Trophoblast cell (in vitro differentiated cells and primary cell): ENCODE results near the gene C11orf86.

Experiments
- DNase-seq, 2 donors: peaks; one replicate each; pipeline ENCODE4 v3.0.0-alpha.2; 2016
- H2AFZ ChIP-seq: 2 replicates; pipeline ENCODE4 v1.6.1; 2013; ENCODE audit warnings: low read length, moderate library complexity, mild to moderate bottlenecking; ENCODE audit not compliant: insufficient read depth, poor library complexity
- H2AK5ac ChIP-seq: 2 replicates; pipeline ENCODE4 v1.6.1; 2013; ENCODE audit warnings: mild to moderate bottlenecking, low read length
- H2BK120ac ChIP-seq: 2 replicates; pipeline ENCODE4 v1.6.1; 2013; ENCODE audit warnings: low read length, mild to moderate bottlenecking, moderate library complexity; ENCODE audit not compliant: insufficient read depth, poor library complexity
- H2BK12ac ChIP-seq: 2 replicates; pipeline ENCODE4 v1.6.1; 2013; ENCODE audit warnings: mild to moderate bottlenecking, low read length, moderate library complexity
- H2BK5ac ChIP-seq: 2 replicates; pipeline ENCODE4 v1.6.1; 2013; ENCODE audit warnings: low read length, low read depth, moderate library complexity, mild to moderate bottlenecking; ENCODE audit not compliant: poor library complexity
- H3K14ac ChIP-seq: 2 replicates; pipeline ENCODE4 v1.6.1; 2013; ENCODE audit warnings: mild to moderate bottlenecking, low read length
- H3K18ac ChIP-seq: 2 replicates; pipeline ENCODE4 v1.6.1; 2013; ENCODE audit warnings: mild to moderate bottlenecking, low read length
- H3K23ac ChIP-seq: 2 replicates; pipeline ENCODE4 v1.6.1; 2013; ENCODE audit warnings: low read length
- H3K27ac ChIP-seq: 2 replicates; pipeline ENCODE4 v1.5.1; 2013; ENCODE audit warnings: low read depth, mild to moderate bottlenecking, inconsistent platforms, low read length, moderate library complexity
- H3K27me3 ChIP-seq: 2 replicates; pipeline ENCODE4 v1.6.1; 2013; ENCODE audit warnings: inconsistent platforms, mild to moderate bottlenecking, low read length, moderate library complexity; ENCODE audit not compliant: insufficient read depth
- H3K36me3 ChIP-seq, 2 experiments: 1 replicate in 1 of 2; 2 replicates in 1 of 2; pipeline ENCODE4 v1.6.1; 2013; ENCODE audit warnings: low read length in 2 of 2, mild to moderate bottlenecking in 2 of 2, moderate library complexity in 1 of 2; ENCODE audit not compliant: insufficient read depth in 2 of 2, control insufficient read depth in 1 of 2
- H3K4ac ChIP-seq: 2 replicates; pipeline ENCODE4 v1.6.1; 2013; ENCODE audit warnings: low read depth, mild to moderate bottlenecking, low read length, moderate library complexity
- H3K4me1 ChIP-seq, 2 experiments: 1 replicate in 1 of 2; 2 replicates in 1 of 2; pipeline ENCODE4 v1.6.1; 2013; ENCODE audit warnings: low read length in 2 of 2, mild to moderate bottlenecking in 2 of 2, moderate library complexity in 1 of 2; ENCODE audit not compliant: insufficient read depth in 2 of 2, control insufficient read depth in 1 of 2
- H3K4me2 ChIP-seq: 2 replicates; pipeline ENCODE4 v1.6.1; 2013; ENCODE audit warnings: inconsistent platforms, mild to moderate bottlenecking, low read length, moderate library complexity
- H3K4me3 ChIP-seq: 2 replicates; pipeline ENCODE4 v1.5.1; 2013; ENCODE audit warnings: mild to moderate bottlenecking, low read depth, low read length, inconsistent platforms
- H3K79me1 ChIP-seq: one replicate; pipeline ENCODE4 v1.6.1; 2013; ENCODE audit warnings: low read length
- H3K79me2 ChIP-seq: 2 replicates; pipeline ENCODE4 v1.6.1; 2013; ENCODE audit warnings: low read length, mild to moderate bottlenecking; ENCODE audit not compliant: control insufficient read depth, insufficient read depth, poor library complexity
- H3K9ac ChIP-seq: 2 replicates; pipeline ENCODE4 v1.6.1; 2013; ENCODE audit warnings: mild to moderate bottlenecking, low read length
- H3K9me3 ChIP-seq: 2 replicates; pipeline ENCODE4 v1.6.1; 2013; ENCODE audit warnings: low read depth, mild to moderate bottlenecking, control low read depth, inconsistent platforms, low read length; ENCODE audit not compliant: insufficient read depth
- H4K12ac ChIP-seq: 2 replicates; pipeline ENCODE4 v1.6.1; 2013; ENCODE audit warnings: low read depth, mild to moderate bottlenecking, low read length, moderate library complexity
- H4K8ac ChIP-seq: 2 replicates; pipeline ENCODE4 v1.6.1; 2013; ENCODE audit warnings: low read depth, mild to moderate bottlenecking, low read length, moderate library complexity
- H4K91ac ChIP-seq: one replicate; pipeline ENCODE4 v1.6.1; 2013; ENCODE audit warnings: low read depth, mild to moderate bottlenecking, low read length, moderate library complexity
- WGBS: extraction: QIAGEN DNeasy Blood & Tissue Kit; methylation state at CpG from one replicate; pipeline ENCODE4 v1.1.7; 2013; ENCODE audit warnings: missing lambda C conversion rate; ENCODE audit not compliant: insufficient read length, insufficient coverage; ENCODE audit errors: extremely low coverage; 5-methylcytosine and 5-hydroxymethylcytosine counted together

Gene C11orf86

GRCh38 chr11:67022341-67022933 lies 47.3 kb downstream of the C11orf86 start:
- H3K4me3 ChIP-seq, result no peak overlapping the region
- H2AFZ ChIP-seq, result no peak overlapping the region
- H2BK5ac ChIP-seq, result no peak overlapping the region
- H3K79me2 ChIP-seq, result no peaks in the 10 kb centered on the region
- no peak overlapping the region for H3K27ac ChIP-seq
- H3K27me3 ChIP-seq, result peaks cover 34% of the 10 kb centered on the region
- H4K12ac ChIP-seq, result no peak overlapping the region
- no CpG with 5 or more reads among the region's 20 CpGs for WGBS
- peaks cover 6% of the 10 kb centered on the region for H3K9me3 ChIP-seq
- H4K91ac ChIP-seq, result no peak overlapping the region
- no peak overlapping the region for H3K4ac ChIP-seq
- H3K23ac ChIP-seq, result no peak overlapping the region
- H2AK5ac ChIP-seq, result no peak overlapping the region
- no peak overlapping the region for H3K9ac ChIP-seq
- H3K18ac ChIP-seq, result no peak overlapping the region
- H3K4me1 ChIP-seq, result peaks cover 4 to 10% of the 10 kb centered on the region in 2 experiments
- H2BK12ac ChIP-seq, result no peak overlapping the region
- peak; percentile 34 for DNase-seq
- peak overlapping the region; percentile 75 for H3K4me2 ChIP-seq
- H3K14ac ChIP-seq, result no peak overlapping the region
- no peaks in the 10 kb centered on the region for H3K79me1 ChIP-seq
- H3K36me3 ChIP-seq, result no peaks in the 10 kb centered on the region
- H4K8ac ChIP-seq, result no peak overlapping the region
- no peak overlapping the region for H2BK120ac ChIP-seq

- H3K9me3 ChIP-seq, result peaks cover 8% of the 10 kb centered on the region
These were observed 48.2 kb downstream of the C11orf86 start, which contains the start of gene SYT12 for GRCh38 chr11:67022961-67023956. Gene SYT12 (plus strand): TSS chr11:67023134. CDS start chr11:67030145, 7,011 bp downstream.

GRCh38 chr11:67023957-67024353 lies 48.9 kb downstream of the C11orf86 start:
- peaks cover 34% of the 10 kb centered on the region for H3K27me3 ChIP-seq
- H3K4me3 ChIP-seq, result no peak overlapping the region
- H2AK5ac ChIP-seq, result no peak overlapping the region
- H2BK12ac ChIP-seq, result no peak overlapping the region
- H4K8ac ChIP-seq, result no peak overlapping the region
- H3K79me1 ChIP-seq, result no peaks in the 10 kb centered on the region
- no peak for DNase-seq
- no peak overlapping the region for H3K18ac ChIP-seq
- H2AFZ ChIP-seq, result no peak overlapping the region
- no peak overlapping the region for H3K14ac ChIP-seq
- no peak overlapping the region for H3K4ac ChIP-seq
- no peaks in the 10 kb centered on the region for H3K36me3 ChIP-seq
- H2BK120ac ChIP-seq, result no peak overlapping the region
- WGBS, result no CpG with 5 or more reads among the region's 6 CpGs
- peaks cover 8% of the 10 kb centered on the region for H3K9me3 ChIP-seq
- H4K12ac ChIP-seq, result no peak overlapping the region
- H3K4me2 ChIP-seq, result no peak overlapping the region
- peaks cover 9 to 14% of the 10 kb centered on the region in 2 experiments for H3K4me1 ChIP-seq
- no peaks in the 10 kb centered on the region for H3K79me2 ChIP-seq
- no peak overlapping the region for H3K23ac ChIP-seq
- H3K27ac ChIP-seq, result no peak overlapping the region
- H3K9ac ChIP-seq, result no peak overlapping the region
- H2BK5ac ChIP-seq, result no peak overlapping the region
- H4K91ac ChIP-seq, result no peak overlapping the region

More at GRCh38 chr11:67022961-67023956, 48.2 kb downstream of the C11orf86 start, which contains the start of gene SYT12:
- Histone ChIP-seq H3K27ac (no peak within 1 kb of the TSS), H2AFZ (no peak within 1 kb of the TSS), H3K4me3 (peak within 1 kb of the TSS; percentile 50), H2AK5ac (no peak within 1 kb of the TSS), H4K91ac (no peak within 1 kb of the TSS), H3K27me3 (peaks cover 34% of the 10 kb centered on the region), H2BK120ac (no peak within 1 kb of the TSS), H3K18ac (no peak within 1 kb of the TSS), H3K4me1 (peaks cover 9 to 14% of the 10 kb centered on the region in 2 experiments), H2BK5ac (no peak within 1 kb of the TSS), H3K4ac (no peak within 1 kb of the TSS), H3K79me1 (no peaks in the 10 kb centered on the region), H4K8ac (no peak within 1 kb of the TSS), H3K36me3 (no peaks in the 10 kb centered on the region), H4K12ac (no peak within 1 kb of the TSS), H3K23ac (no peak within 1 kb of the TSS), H3K79me2 (no peaks in the 10 kb centered on the region), H2BK12ac (no peak within 1 kb of the TSS), H3K4me2 (peak within 1 kb of the TSS; percentile 75), H3K9ac (no peak within 1 kb of the TSS), H3K14ac (no peak within 1 kb of the TSS)
- WGBS, result no CpG with 5 or more reads among the region's 118 CpGs
- peak; percentile 6 to 47 for DNase-seq

- no peak overlapping the region for H2AFZ ChIP-seq
- no CpG with 5 or more reads among the region's 5 CpGs for WGBS
These were observed 49.3 kb downstream of the C11orf86 start for GRCh38 chr11:67024410-67024809.

More at GRCh38 chr11:67024410-67024809, 49.3 kb downstream of the C11orf86 start:
- H4K12ac ChIP-seq, result no peak overlapping the region
- no peak overlapping the region for H3K4me3 ChIP-seq
- no peaks in the 10 kb centered on the region for H3K79me1 ChIP-seq
- H3K79me2 ChIP-seq, result no peaks in the 10 kb centered on the region
- H2AK5ac ChIP-seq, result no peak overlapping the region
- H2BK120ac ChIP-seq, result no peak overlapping the region
- no peak overlapping the region for H3K14ac ChIP-seq
- no peak overlapping the region for H3K4me2 ChIP-seq
- no peak overlapping the region for H2BK5ac ChIP-seq
- H3K4ac ChIP-seq, result no peak overlapping the region
- no peak overlapping the region for H3K27ac ChIP-seq
- H3K18ac ChIP-seq, result no peak overlapping the region
- no peak overlapping the region for H2BK12ac ChIP-seq
- no peak overlapping the region for H4K8ac ChIP-seq
- DNase-seq, result no peak
- no peaks in the 10 kb centered on the region for H3K36me3 ChIP-seq
- H4K91ac ChIP-seq, result no peak overlapping the region
- peaks cover 8% of the 10 kb centered on the region for H3K9me3 ChIP-seq
- no peak overlapping the region for H3K9ac ChIP-seq
- peaks cover 9 to 14% of the 10 kb centered on the region in 2 experiments for H3K4me1 ChIP-seq
- no peak overlapping the region for H3K23ac ChIP-seq
- H3K27me3 ChIP-seq, result peaks cover 34% of the 10 kb centered on the region
